Ectodermal cell (in vitro differentiated cells): Measurements from ENCODE around the gene JMJD4.

Source experiments
- H3K27ac ChIP-seq: 2 replicates; pipeline ENCODE4 v1.7.0; 2013; ENCODE audit warnings: mild to moderate bottlenecking, low read depth, low read length; ENCODE audit not compliant: insufficient read depth, poor library complexity, severe bottlenecking
- H3K27me3 ChIP-seq: 2 replicates; pipeline ENCODE4 v1.7.0; 2013; ENCODE audit warnings: mild to moderate bottlenecking, low read length; ENCODE audit not compliant: insufficient read depth, control insufficient read depth, poor library complexity, severe bottlenecking
- H3K36me3 ChIP-seq: one replicate; pipeline ENCODE4 v1.7.0; 2013; ENCODE audit warnings: low read length; ENCODE audit not compliant: control insufficient read depth, insufficient read depth
- H3K4me1 ChIP-seq: one replicate; pipeline ENCODE4 v1.7.0; 2013; ENCODE audit warnings: low read length; ENCODE audit not compliant: control insufficient read depth, insufficient read depth
- H3K4me3 ChIP-seq: 2 replicates; pipeline ENCODE4 v1.7.0; 2013; ENCODE audit warnings: low read depth, low read length, control low read depth; ENCODE audit not compliant: insufficient read depth
- H3K9me3 ChIP-seq: 2 replicates; pipeline ENCODE4 v1.7.0; 2013; ENCODE audit warnings: mild to moderate bottlenecking, low read length, moderate library complexity; ENCODE audit not compliant: control insufficient read depth
- WGBS, 2 experiments: methylation state at CpG; one replicate each; pipeline ENCODE4 v1.1.7; 2013; ENCODE audit warnings: missing lambda C conversion rate in 2 of 2; 5-methylcytosine and 5-hydroxymethylcytosine counted together

JMJD4 gene

GRCh38 chr1:227769047-227769935 lies 34.2 kb upstream of the JMJD4 start:
- H3K36me3 ChIP-seq: peaks cover 21% of the 10 kb centered on the region
- H3K9me3 ChIP-seq: no peaks in the 10 kb centered on the region
- no peaks in the 10 kb centered on the region for H3K27me3 ChIP-seq
- H3K4me3 ChIP-seq: no peak overlapping the region
- no peak overlapping the region for H3K27ac ChIP-seq
- WGBS, 2 experiments: 95 to 96% methylated on average over 20 of the region's 20 CpGs
- no peaks in the 10 kb centered on the region for H3K4me1 ChIP-seq

- Histone ChIP-seq H3K4me1 (no peaks in the 10 kb centered on the region), H3K27ac (no peak overlapping the region), H3K27me3 (no peaks in the 10 kb centered on the region), H3K9me3 (no peaks in the 10 kb centered on the region), H3K36me3 (peaks cover 21% of the 10 kb centered on the region), H3K4me3 (no peak overlapping the region)
- 94 to 98% methylated on average over 6 of the region's 6 CpGs for WGBS, 2 experiments
Observed at GRCh38 chr1:227768640-227769039, 33.5 kb upstream of the JMJD4 start.

DNA sequence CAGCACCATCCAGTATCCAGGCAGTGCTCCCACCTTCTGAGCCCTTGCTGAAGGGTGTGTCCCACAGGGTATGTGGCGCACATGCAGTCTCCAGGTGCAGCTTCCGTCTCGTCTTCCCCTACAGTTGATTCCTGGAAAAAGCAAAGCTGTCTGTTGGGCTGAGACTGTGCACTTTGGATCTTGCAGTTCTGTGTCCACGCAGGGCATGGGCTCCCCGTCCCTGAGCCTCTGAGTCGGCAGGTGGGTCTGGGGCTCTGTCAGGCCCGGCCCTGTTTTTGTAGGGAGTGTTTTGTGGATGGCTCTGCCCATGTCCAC lies 33.0 kb upstream of the JMJD4 start:
- Histone ChIP-seq H3K4me3 (no peak overlapping the region), H3K27ac (no peak overlapping the region), H3K36me3 (peaks cover 21% of the 10 kb centered on the region), H3K4me1 (no peaks in the 10 kb centered on the region), H3K9me3 (no peaks in the 10 kb centered on the region), H3K27me3 (no peaks in the 10 kb centered on the region)
- WGBS, 2 experiments: 96 to 97% methylated on average over 7 of the region's 7 CpGs

GRCh38 chr1:227767401-227768124 lies 32.5 kb upstream of the JMJD4 start:
- H3K27ac ChIP-seq: no peak overlapping the region
- no peaks in the 10 kb centered on the region for H3K27me3 ChIP-seq
- H3K4me1 ChIP-seq: no peaks in the 10 kb centered on the region
- H3K4me3 ChIP-seq: no peak overlapping the region
- no peaks in the 10 kb centered on the region for H3K9me3 ChIP-seq
- 96% methylated on average over 6 of the region's 6 CpGs for WGBS, 2 experiments
- H3K36me3 ChIP-seq: peaks cover 21% of the 10 kb centered on the region

- no peak overlapping the region for H3K27ac ChIP-seq
- 94 to 95% methylated on average over 19 of the region's 19 CpGs for WGBS, 2 experiments
- no peaks in the 10 kb centered on the region for H3K27me3 ChIP-seq
- H3K4me3 ChIP-seq: no peak overlapping the region
- no peaks in the 10 kb centered on the region for H3K9me3 ChIP-seq
- no peaks in the 10 kb centered on the region for H3K4me1 ChIP-seq
- peaks cover 21% of the 10 kb centered on the region for H3K36me3 ChIP-seq
Observed at GRCh38 chr1:227766653-227767277, 31.7 kb upstream of the JMJD4 start.

- 88 to 91% methylated on average over 17 of the region's 17 CpGs for WGBS, 2 experiments
Observed at GRCh38 chr1:227766015-227766634, 31.0 kb upstream of the JMJD4 start.

DNA sequence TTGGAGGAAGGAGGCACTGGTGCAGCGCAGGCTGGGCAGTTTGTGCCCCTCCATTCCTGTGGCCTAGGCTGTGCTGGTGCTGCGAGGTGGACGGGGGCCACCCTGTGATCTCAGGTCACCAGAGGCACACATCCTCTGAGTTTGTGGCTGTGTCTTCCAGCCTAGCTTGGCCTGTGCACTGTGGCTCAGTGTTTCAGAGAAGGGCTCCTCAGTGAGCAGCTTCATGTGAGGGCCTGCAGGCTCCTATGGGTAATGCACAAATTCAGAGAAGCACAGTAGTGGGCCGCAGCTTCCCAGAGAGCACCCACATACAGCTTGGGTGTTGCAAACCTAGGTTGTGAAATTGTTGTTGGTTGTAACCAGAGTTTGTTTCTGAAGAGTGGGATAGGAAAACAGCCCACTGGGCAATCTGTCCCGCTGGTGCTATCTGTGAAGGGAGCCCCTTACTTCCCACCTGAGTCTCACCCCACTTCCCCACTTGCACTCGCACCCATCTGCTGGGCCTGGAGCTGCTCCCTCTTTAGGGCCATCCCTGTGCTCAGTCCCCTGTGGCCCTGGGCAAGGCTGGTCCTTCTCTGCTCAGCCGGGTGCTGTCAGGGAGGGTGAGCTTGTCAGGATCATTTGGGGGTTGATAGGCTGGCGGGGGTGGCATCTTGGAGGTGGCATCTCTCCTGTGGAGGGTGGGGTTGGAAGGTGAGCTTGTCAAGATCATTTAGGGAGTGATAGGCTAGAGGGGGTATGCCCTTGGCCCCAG lies 30.3 kb upstream of the JMJD4 start:
- no peaks in the 10 kb centered on the region for H3K4me1 ChIP-seq
- H3K36me3 ChIP-seq: peaks cover 28% of the 10 kb centered on the region
- no peak overlapping the region for H3K27ac ChIP-seq
- WGBS, 2 experiments: 93 to 97% methylated on average over 8 of the region's 8 CpGs
- no peaks in the 10 kb centered on the region for H3K27me3 ChIP-seq
- no peak overlapping the region for H3K4me3 ChIP-seq
- no peaks in the 10 kb centered on the region for H3K9me3 ChIP-seq

More at GRCh38 chr1:227766015-227766634, 31.0 kb upstream of the JMJD4 start:
- Histone ChIP-seq H3K27ac (no peak overlapping the region), H3K36me3 (peaks cover 26% of the 10 kb centered on the region), H3K4me1 (no peaks in the 10 kb centered on the region), H3K9me3 (no peaks in the 10 kb centered on the region), H3K4me3 (no peak overlapping the region), H3K27me3 (no peaks in the 10 kb centered on the region)

GRCh38 chr1:227764019-227764391 lies 28.9 kb upstream of the JMJD4 start:
- Histone ChIP-seq H3K4me1 (no peaks in the 10 kb centered on the region), H3K9me3 (no peaks in the 10 kb centered on the region), H3K27ac (no peak overlapping the region), H3K4me3 (no peak overlapping the region), H3K27me3 (no peaks in the 10 kb centered on the region), H3K36me3 (peaks cover 37% of the 10 kb centered on the region)
- 87 to 91% methylated on average over 7 of the region's 7 CpGs for WGBS, 2 experiments

DNA sequence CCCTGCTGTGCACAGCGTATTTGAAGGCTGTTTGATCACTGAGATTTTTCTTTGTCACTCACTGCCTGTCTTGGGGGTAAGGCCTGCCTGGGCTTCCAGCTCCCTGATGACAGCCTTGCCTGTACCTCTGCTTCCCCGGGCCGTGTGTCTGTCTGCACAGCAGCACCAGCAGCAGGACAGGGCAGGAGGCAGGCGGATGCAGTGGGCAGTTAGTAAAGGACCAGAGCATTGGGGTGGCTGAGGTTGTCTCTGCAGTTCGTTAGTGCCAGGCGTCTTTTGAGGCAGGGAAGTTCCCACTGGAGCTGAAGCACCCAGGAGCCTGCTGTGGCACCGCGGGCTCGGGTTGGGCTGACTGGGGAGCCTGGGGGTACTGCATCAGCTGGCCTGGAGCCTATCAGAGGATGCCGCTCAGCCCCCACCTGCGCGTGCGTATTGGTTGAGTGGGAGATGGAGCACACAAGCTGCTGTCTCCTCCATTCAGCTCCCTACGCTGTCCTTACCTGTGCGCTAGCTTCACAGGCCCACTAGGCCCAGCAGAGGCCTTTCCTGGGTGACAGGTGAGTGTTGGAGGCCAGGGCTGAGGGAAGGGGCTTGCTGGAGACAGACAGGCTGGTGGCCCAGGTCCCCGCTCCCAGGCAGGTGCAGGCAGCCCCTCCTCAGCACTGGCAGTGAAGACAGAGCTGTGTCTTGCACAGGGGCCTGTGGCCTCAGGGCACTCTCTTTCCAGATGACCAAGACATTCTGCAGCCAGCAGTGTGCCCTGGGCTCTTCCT lies 28.3 kb upstream of the JMJD4 start:
- no peaks in the 10 kb centered on the region for H3K9me3 ChIP-seq
- H3K27ac ChIP-seq: no peak overlapping the region
- H3K36me3 ChIP-seq: peaks cover 37% of the 10 kb centered on the region
- 95% methylated on average over 16 of the region's 16 CpGs for WGBS, 2 experiments
- no peaks in the 10 kb centered on the region for H3K27me3 ChIP-seq
- H3K4me1 ChIP-seq: no peaks in the 10 kb centered on the region
- H3K4me3 ChIP-seq: no peak overlapping the region
